ENCODE measurements around the gene RNF214.

The RNF214 gene

GRCh38 chr11:117212697-117213355, 19.6 kb upstream of the RNF214 start:
- no peak for DNase-seq

- no peak for DNase-seq
Observed at GRCh38 chr11:117214404-117215110, 17.9 kb upstream of the RNF214 start.

GRCh38 chr11:117217141-117218084, 15.1 kb upstream of the RNF214 start:
- no peak for DNase-seq

- peak in 1 of 58 donors; percentile 14 for DNase-seq
Observed at GRCh38 chr11:117218133-117218915, 14.1 kb upstream of the RNF214 start.

- DNase-seq = no peak
Observed at GRCh38 chr11:117219001-117219400, 13.5 kb upstream of the RNF214 start.

GRCh38 chr11:117219455-117219854, 13.0 kb upstream of the RNF214 start:
- DNase-seq = no peak

GRCh38 chr11:117219995-117220394, 12.5 kb upstream of the RNF214 start:
- DNase-seq = no peak

GRCh38 chr11:117220568-117220967, 11.9 kb upstream of the RNF214 start:
- peak in 48 of 58 donors; percentile 22 to 89 (median 59) for DNase-seq

- peak in 10 of 58 donors; percentile 31 to 65 (median 61) for DNase-seq
Observed at GRCh38 chr11:117220999-117221774, 11.3 kb upstream of the RNF214 start.

- no peak for DNase-seq
Observed at GRCh38 chr11:117221775-117222517, 10.5 kb upstream of the RNF214 start.

- DNase-seq = no peak
Observed at GRCh38 chr11:117222991-117223740, 9.3 kb upstream of the RNF214 start.

GRCh38 chr11:117223741-117224689, 8.5 kb upstream of the RNF214 start:
- DNase-seq = no peak

GRCh38 chr11:117225553-117226170, 6.8 kb upstream of the RNF214 start:
- DNase-seq = no peak

GRCh38 chr11:117226388-117227385, 5.8 kb upstream of the RNF214 start:
- DNase-seq = peak in 28 of 58 donors; percentile 13 to 76 (median 38)

- DNase-seq = no peak
Observed at GRCh38 chr11:117228091-117228490, 4.4 kb upstream of the RNF214 start.

GRCh38 chr11:117229411-117229810, 3.1 kb upstream of the RNF214 start:
- no peak for DNase-seq
